Subcutaneous adipose tissue (tissue), 4 donors: ENCODE data around the gene TPD52L1. TPM values are rescaled to one million over a fixed set of nuclear protein-coding genes. Genes with fewer than 3 reads are reported as not detected.

Source experiments
- CTCF ChIP-seq: fragments of 450-650 bp; IDR thresholded peaks from one replicate; pipeline ENCODE4 v1.5.1; 2016; ENCODE audit warnings: low read depth, mild to moderate bottlenecking, control low read depth, antibody characterized with exemption, moderate library complexity
- total RNA-seq, 4 donors: library from RNA; depleted of rRNA; stranded (reverse); fragments of >200 nt; gene quantifications; one replicate each; pipeline ENCODE4 v1.1.0, GENCODE V29; 2016

The TPD52L1 gene
- total RNA-seq, 4 donors from 2014 or later: 18.7 to 70.6 (median 33.4) TPM

DNA sequence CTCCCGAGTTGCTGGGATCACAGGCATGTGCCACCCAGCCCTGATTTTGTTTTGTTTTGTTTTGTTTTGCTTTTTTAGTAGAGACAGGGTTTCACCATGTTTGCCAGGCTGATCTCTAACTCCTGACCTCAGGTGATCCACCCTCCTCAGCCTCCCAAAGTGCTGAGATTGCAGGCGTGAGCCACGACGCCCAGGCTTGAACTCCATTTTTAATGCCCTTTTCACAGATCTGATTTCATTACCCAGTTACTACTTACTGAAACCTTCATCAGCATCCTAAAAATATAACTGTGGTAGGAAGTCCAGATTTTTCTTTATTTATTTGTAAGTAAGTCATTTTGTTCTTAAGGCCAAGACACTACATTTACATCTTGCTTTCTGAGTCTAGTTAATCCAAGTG lies 84.2 kb downstream of the TPD52L1 start:
- no peak for TF ChIP-seq CTCF

GRCh38 chr6:125245109-125245508 lies 91.5 kb downstream of the TPD52L1 start:
- TF ChIP-seq CTCF: no peak

DNA sequence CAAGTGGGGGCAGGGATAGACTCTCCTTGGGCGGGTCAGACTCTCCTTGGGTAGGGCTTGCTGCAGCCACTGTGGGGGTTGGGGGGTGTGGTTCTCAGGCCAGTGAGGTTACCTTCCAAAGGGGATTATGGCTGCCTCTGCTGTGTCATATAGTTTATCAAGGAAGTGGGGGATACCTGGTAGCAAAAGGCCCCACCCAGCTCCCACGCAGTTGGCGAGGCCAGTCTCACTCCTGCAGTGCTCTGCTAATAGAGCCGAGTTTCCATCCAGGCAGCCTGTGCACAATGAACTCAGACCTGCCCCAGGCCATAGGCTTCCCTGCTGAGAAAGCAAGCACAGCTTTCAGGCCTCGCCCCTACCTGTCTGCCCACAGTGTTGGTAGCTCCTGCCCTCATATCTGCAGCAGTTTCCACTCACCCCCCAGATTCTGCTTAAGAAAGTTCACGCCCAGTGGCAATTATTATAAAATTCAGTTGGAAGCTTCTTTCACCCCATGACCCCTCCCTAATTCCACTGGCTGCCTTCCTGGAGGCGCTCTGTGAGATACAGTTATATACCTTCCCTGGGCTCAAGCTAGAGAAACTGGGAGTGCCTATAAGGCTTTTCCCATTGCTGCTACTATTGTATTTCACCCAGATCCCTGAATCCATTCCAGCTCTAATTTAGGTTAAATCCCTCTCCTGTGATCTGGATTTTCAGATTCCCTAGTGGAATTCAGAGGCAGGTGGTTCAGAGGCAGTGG lies 92.1 kb downstream of the TPD52L1 start:
- TF ChIP-seq CTCF: no peak

DNA sequence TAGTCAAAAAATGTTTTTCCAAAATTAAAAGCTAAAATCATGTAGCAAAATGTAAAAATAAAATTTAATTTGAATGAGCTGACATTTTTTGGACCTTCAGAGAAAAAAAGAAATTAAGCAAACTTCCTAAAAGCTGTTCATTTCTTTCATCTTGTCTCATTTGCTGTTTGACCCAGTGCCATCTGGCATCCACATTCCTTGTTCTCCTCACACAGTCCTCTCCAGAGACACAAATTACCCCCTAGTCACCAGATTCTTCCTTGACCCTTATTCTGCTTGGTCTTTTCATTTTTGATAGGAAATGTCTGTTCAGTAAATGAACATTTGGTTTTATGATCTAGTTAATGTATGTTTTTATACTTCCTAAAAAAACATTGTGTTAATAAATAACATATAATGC lies 93.0 kb downstream of the TPD52L1 start:
- TF ChIP-seq CTCF: no peak

DNA sequence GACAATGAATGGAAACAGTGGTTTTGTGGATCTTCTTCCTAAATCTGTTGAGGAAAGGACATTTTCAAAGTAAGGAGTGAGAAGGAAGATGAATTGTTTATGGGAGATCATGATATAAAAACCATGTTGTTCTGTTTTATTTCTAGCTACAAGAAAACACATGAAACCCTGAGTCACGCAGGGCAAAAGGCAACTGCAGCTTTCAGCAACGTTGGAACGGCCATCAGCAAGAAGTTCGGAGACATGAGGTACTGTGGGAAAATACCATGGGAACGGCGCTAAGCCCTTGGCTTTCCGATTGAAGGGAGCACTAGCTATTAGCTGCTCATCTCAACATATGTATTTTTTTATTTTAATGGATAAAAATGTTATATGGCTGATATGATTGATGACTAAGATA lies 94.6 kb downstream of the TPD52L1 start:
- TF ChIP-seq CTCF: no peak

- TF ChIP-seq CTCF: no peak
Observed at GRCh38 chr6:125250511-125250910, 96.9 kb downstream of the TPD52L1 start.

- TF ChIP-seq CTCF: no peak
Observed at GRCh38 chr6:125251516-125252220, 98.1 kb downstream of the TPD52L1 start.
